GM18861 (cell line): ENCODE results near the gene FGG.
"Not testable (repeated sequence)": the region's sequence is repeated elsewhere in the genome, so short reads cannot be mapped to it uniquely, and the experiment has no call there.

Experiments used
- ATAC-seq: cut with Tn5 transposase; IDR thresholded peaks from one replicate; pipeline ENCODE4 v1.9.1; 2021; ENCODE audit not compliant: unreplicated experiment

FGG gene

GRCh38 chr4:154611833-154612232 lies 623 bp downstream of the FGG start:
- no peak for ATAC-seq

GRCh38 chr4:154610582-154610981 lies 1.9 kb downstream of the FGG start:
- no peak for ATAC-seq

GRCh38 chr4:154609532-154609931 lies 2.9 kb downstream of the FGG start:
- no peak for ATAC-seq

GRCh38 chr4:154608361-154609252 lies 3.8 kb downstream of the FGG start:
- ATAC-seq: no peak

- ATAC-seq: no peak
These were observed 5.4 kb downstream of the FGG start for GRCh38 chr4:154606728-154607723.

GRCh38 chr4:154604696-154605200 lies 7.7 kb downstream of the FGG start:
- no peak for ATAC-seq

GRCh38 chr4:154603033-154603943 lies 9.2 kb downstream of the FGG start:
- no peak for ATAC-seq

GRCh38 chr4:154602404-154603020 lies 9.9 kb downstream of the FGG start:
- ATAC-seq: no peak

- no peak for ATAC-seq
These were observed 14.4 kb downstream of the FGG start for GRCh38 chr4:154597798-154598774.

GRCh38 chr4:154597281-154597680 lies 15.2 kb downstream of the FGG start:
- ATAC-seq: not testable (repeated sequence)

GRCh38 chr4:154595807-154596206 lies 16.6 kb downstream of the FGG start:
- ATAC-seq: no peak

- ATAC-seq: not testable (repeated sequence)
These were observed 18.1 kb downstream of the FGG start for GRCh38 chr4:154594343-154594742.

- no peak for ATAC-seq
These were observed 18.6 kb downstream of the FGG start for GRCh38 chr4:154593868-154594267.

- no peak for ATAC-seq
These were observed 20.6 kb downstream of the FGG start for GRCh38 chr4:154591890-154592289.

- no peak for ATAC-seq
These were observed 22.0 kb downstream of the FGG start, which contains the start of gene FGA for GRCh38 chr4:154590329-154591006. Gene FGA, minus strand, starts transcription at chr4:154590742. Its CDS starts 55 bp downstream, at chr4:154590687.

- ATAC-seq: no peak
These were observed 22.9 kb downstream of the FGG start for GRCh38 chr4:154589296-154590197.

GRCh38 chr4:154588198-154588597 lies 24.3 kb downstream of the FGG start:
- ATAC-seq: no peak
